DMS53 treated with DMSO at 0.1 percent for 48 hours (cell line): ENCODE data around the gene CREB3L2.
A peak's percentile ranks its signal among the peaks of the same experiment; 100 is the strongest.

Experiments
- DNase-seq: peaks from one replicate; lab custom pipeline; 2025; ENCODE audit not compliant: unreplicated experiment; lab: John Stamatoyannopoulos, UW

CREB3L2 gene

GRCh38 chr7:137953665-137954470, 48.0 kb downstream of the CREB3L2 start:
- DNase-seq = peak; percentile 95

- DNase-seq = no peak
Observed at GRCh38 chr7:137953043-137953664, 48.7 kb downstream of the CREB3L2 start.

- no peak for DNase-seq
Observed at GRCh38 chr7:137952426-137952805, 49.5 kb downstream of the CREB3L2 start.

GRCh38 chr7:137951700-137952425, 50.0 kb downstream of the CREB3L2 start:
- no peak for DNase-seq

- DNase-seq = no peak
Observed at GRCh38 chr7:137950967-137951366, 50.9 kb downstream of the CREB3L2 start.

- no peak for DNase-seq
Observed at GRCh38 chr7:137950263-137950621, 51.6 kb downstream of the CREB3L2 start.

- no peak for DNase-seq
Observed at GRCh38 chr7:137949416-137950262, 52.2 kb downstream of the CREB3L2 start.

GRCh38 chr7:137948845-137949330, 53.0 kb downstream of the CREB3L2 start:
- DNase-seq = no peak

- peak; percentile 79 for DNase-seq
Observed at GRCh38 chr7:137948083-137948844, 53.6 kb downstream of the CREB3L2 start.

GRCh38 chr7:137947046-137947445, 54.8 kb downstream of the CREB3L2 start:
- no peak for DNase-seq

- no peak for DNase-seq
Observed at GRCh38 chr7:137946011-137946410, 55.9 kb downstream of the CREB3L2 start.

GRCh38 chr7:137944168-137944567, 57.7 kb downstream of the CREB3L2 start:
- no peak for DNase-seq

- DNase-seq = no peak
Observed at GRCh38 chr7:137943132-137943551, 58.7 kb downstream of the CREB3L2 start.

- no peak for DNase-seq
Observed at GRCh38 chr7:137942484-137943115, 59.3 kb downstream of the CREB3L2 start.

- no peak for DNase-seq
Observed at GRCh38 chr7:137940656-137941518, 61.0 kb downstream of the CREB3L2 start.

- DNase-seq = no peak
Observed at GRCh38 chr7:137940218-137940617, 61.7 kb downstream of the CREB3L2 start.

GRCh38 chr7:137937202-137937560, 64.7 kb downstream of the CREB3L2 start:
- DNase-seq = no peak

- DNase-seq = no peak
Observed at GRCh38 chr7:137936509-137937201, 65.2 kb downstream of the CREB3L2 start.
